ENCODE data around the gene ANKRD33. TPM values are rescaled to one million over a fixed set of nuclear protein-coding genes. Genes with fewer than 3 reads are reported as not detected.

Gene ANKRD33
- total and polyA plus RNA-seq, 2 of the 4 experiments (the other 2 are of a cell fraction) = under 0.01 to 0.03 TPM

DNA sequence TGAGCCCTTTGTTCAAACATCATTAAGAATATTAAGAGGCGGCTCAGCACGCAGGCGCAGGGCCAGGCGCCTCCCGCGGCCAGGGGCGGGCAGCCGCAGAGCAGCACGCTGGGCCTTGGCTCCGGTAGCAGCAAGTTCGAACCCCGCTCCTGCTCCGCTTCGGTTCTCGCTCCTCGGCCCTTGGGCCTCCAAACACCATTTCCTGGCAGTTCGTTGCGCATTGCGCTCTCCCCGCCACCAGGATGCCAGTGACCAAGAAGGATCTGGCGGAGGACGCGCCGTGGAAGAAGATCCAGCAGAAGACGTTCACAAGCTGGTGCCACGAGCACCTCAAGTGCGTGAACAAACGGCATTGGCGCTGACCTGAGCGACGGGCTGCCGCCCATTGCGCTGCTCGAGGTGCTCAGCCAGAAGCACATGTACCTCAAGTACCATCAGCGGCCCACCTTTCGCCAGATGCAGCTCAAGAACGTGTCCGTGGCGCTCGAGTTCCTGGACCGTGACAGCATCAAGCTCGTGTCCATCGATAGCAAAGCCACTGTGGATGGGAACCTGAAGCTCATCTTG is 12.5 kb downstream of the ANKRD33 start:
- intact Hi-C loops (cut with micrococcal nuclease) = no loop called here
- ATAC-seq (ENCODE audit: low read depth) = no peak

More for the DNA sequence above, 12.5 kb downstream of the ANKRD33 start:
- 96% methylated on average over 31 of the region's 43 CpGs; no CpG with 5 or more reads in 1 of the 2 experiments for WGBS, 2 experiments (ENCODE audit: extremely low coverage in 2 of 2, insufficient read length in 1 of 2)
- Histone ChIP-seq H3K14ac (replicated peaks; ENCODE audit: low read depth, low read length) (no peak overlapping the region), H2BK20ac (ENCODE audit: low read depth, low read length) (no peak overlapping the region), H3K9me3 (ENCODE audit: control insufficient read depth, insufficient read depth, low read length) (no peaks in the 10 kb centered on the region), H3K36me3 (ENCODE audit: control insufficient read depth, insufficient read depth, low read length) (no peaks in the 10 kb centered on the region), H3K27me3 (ENCODE audit: control insufficient read depth, insufficient read depth, low read length) (no peaks in the 10 kb centered on the region), H3K18ac (ENCODE audit: low read depth, low read length) (no peak overlapping the region), H3K4me3 (ENCODE audit: insufficient read depth, low read depth, low read length) (no peak overlapping the region), H2AFZ (replicated peaks; ENCODE audit: low read length, poor library complexity) (no peak overlapping the region), H2BK5ac (ENCODE audit: low read depth, low read length, poor library complexity, severe bottlenecking) (no peak overlapping the region), H2BK120ac (ENCODE audit: low read depth, low read length) (peak overlapping the region; percentile 52; the same call in 1 of the 2 replicates), H2BK15ac (ENCODE audit: low read depth, low read length) (no peak overlapping the region), H4K8ac (ENCODE audit: low read depth in 2 of 2, low read length in 2 of 2) (no peak overlapping the region), H3K4ac (ENCODE audit: low read depth, low read length) (peak overlapping the region; percentile 34; the same call in 1 of the 2 replicates), H3K56ac (ENCODE audit: extremely low read depth, insufficient read depth, low read length) (no peak overlapping the region), H3K23ac (ENCODE audit: low read depth, low read length) (no peak overlapping the region), H4K5ac (ENCODE audit: low read depth, low read length) (no peak overlapping the region), H2AK5ac (ENCODE audit: low read depth, low read length) (peak overlapping the region; percentile 56), H3K4me2 (ENCODE audit: low read depth, low read length) (no peak overlapping the region), H3K79me1 (ENCODE audit: low read depth in 1 of 2, low read length in 2 of 2) (no peaks in the 10 kb centered on the region), H4K91ac (ENCODE audit: insufficient read depth, low read depth, low read length) (peak overlapping the region; percentile 21; the same call in 1 of the 2 replicates), H3K4me1 (ENCODE audit: control insufficient read depth, insufficient read depth, low read length) (peaks cover 11% of the 10 kb centered on the region), H4K20me1 (ENCODE audit: insufficient read depth, low read length) (no peaks in the 10 kb centered on the region), H2AK9ac (replicated peaks; ENCODE audit: low read depth, low read length, poor library complexity) (no peak overlapping the region), H3K9me1 (ENCODE audit: insufficient read depth, low read length) (peaks cover 25% of the 10 kb centered on the region; the same call in 1 of the 2 replicates), H3K9ac (ENCODE audit: low read depth, low read length) (no peak overlapping the region), H3K27ac (ENCODE audit: insufficient read depth, low read length) (no peak overlapping the region)
- TF ChIP-seq BHLHE40 (IDR thresholded peaks at IDR 0.05; ENCODE audit: low read depth, low read length) (no peak), MXI1 (IDR thresholded peaks at IDR 0.05; ENCODE audit: borderline replicate concordance, low read depth, low read length) (no peak), NFE2L2 (IDR thresholded peaks at IDR 0.05; ENCODE audit: low read depth, low read length) (no peak), SMC3 (IDR thresholded peaks at IDR 0.05; ENCODE audit: low read depth, low read length) (no peak), CHD1 (IDR thresholded peaks at IDR 0.05; ENCODE audit: low read depth, low read length) (no peak), RFX5 (IDR thresholded peaks at IDR 0.05; ENCODE audit: low read depth, low read length) (no peak), RCOR1 (IDR thresholded peaks at IDR 0.05; ENCODE audit: insufficient replicate concordance, low read length) (no peak), ELK1 (IDR thresholded peaks at IDR 0.05; ENCODE audit: borderline replicate concordance, low read depth, low read length) (no peak), MAZ (IDR thresholded peaks at IDR 0.05; ENCODE audit: borderline replicate concordance, low read depth, low read length) (no peak), CEBPB (IDR thresholded peaks at IDR 0.05; ENCODE audit: low read depth, low read length) (no peak), POLR2A (IDR thresholded peaks at IDR 0.05; ENCODE audit: low read depth, low read length) (no peak), RAD21 (IDR thresholded peaks at IDR 0.05; ENCODE audit: low read length) (no peak), MAFK (IDR thresholded peaks at IDR 0.05; ENCODE audit: low read depth, low read length) (no peak), FOS (IDR thresholded peaks at IDR 0.05; ENCODE audit: low read depth, low read length) (no peak)
- TF ChIP-seq, protein P1, sequence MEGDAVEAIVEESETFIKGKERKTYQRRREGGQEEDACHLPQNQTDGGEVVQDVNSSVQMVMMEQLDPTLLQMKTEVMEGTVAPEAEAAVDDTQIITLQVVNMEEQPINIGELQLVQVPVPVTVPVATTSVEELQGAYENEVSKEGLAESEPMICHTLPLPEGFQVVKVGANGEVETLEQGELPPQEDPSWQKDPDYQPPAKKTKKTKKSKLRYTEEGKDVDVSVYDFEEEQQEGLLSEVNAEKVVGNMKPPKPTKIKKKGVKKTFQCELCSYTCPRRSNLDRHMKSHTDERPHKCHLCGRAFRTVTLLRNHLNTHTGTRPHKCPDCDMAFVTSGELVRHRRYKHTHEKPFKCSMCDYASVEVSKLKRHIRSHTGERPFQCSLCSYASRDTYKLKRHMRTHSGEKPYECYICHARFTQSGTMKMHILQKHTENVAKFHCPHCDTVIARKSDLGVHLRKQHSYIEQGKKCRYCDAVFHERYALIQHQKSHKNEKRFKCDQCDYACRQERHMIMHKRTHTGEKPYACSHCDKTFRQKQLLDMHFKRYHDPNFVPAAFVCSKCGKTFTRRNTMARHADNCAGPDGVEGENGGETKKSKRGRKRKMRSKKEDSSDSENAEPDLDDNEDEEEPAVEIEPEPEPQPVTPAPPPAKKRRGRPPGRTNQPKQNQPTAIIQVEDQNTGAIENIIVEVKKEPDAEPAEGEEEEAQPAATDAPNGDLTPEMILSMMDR (conservative IDR thresholded peaks at IDR 0.05; ENCODE audit: low read depth, low read length) = no peak
- TF ChIP-seq, protein P2, sequence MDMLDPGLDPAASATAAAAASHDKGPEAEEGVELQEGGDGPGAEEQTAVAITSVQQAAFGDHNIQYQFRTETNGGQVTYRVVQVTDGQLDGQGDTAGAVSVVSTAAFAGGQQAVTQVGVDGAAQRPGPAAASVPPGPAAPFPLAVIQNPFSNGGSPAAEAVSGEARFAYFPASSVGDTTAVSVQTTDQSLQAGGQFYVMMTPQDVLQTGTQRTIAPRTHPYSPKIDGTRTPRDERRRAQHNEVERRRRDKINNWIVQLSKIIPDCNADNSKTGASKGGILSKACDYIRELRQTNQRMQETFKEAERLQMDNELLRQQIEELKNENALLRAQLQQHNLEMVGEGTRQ (IDR thresholded peaks at IDR 0.05; ENCODE audit: low read depth, low read length) = no peak
- dilution Hi-C loops (cut with HindIII; ENCODE audit: low sequenced_read_pairs, unreplicated experiment) = no loop called here
- POLR2A ChIA-PET (ENCODE audit: unreplicated experiment) = no interaction called here
- BruUV-seq (replicated peaks) = no TSS peak
- no peak for DNase-seq
- in situ Hi-C loops (cut with MboI; ENCODE audit: low sequenced_read_pairs) = no loop called here
- CTCF ChIA-PET = no interaction called here

Data from IMR-90 (cell line).